ENCODE results near the gene CSNK1E. TPM values are rescaled to one million over a fixed set of nuclear protein-coding genes. Genes with fewer than 3 reads are reported as not detected.

The CSNK1E gene
- total and polyA plus RNA-seq, 9 of the 15 experiments (the other 6 are each of a cell fraction or from before 2014, with no cell fraction given) = 2.7 to 70.0 (median 41.3) TPM

DNA sequence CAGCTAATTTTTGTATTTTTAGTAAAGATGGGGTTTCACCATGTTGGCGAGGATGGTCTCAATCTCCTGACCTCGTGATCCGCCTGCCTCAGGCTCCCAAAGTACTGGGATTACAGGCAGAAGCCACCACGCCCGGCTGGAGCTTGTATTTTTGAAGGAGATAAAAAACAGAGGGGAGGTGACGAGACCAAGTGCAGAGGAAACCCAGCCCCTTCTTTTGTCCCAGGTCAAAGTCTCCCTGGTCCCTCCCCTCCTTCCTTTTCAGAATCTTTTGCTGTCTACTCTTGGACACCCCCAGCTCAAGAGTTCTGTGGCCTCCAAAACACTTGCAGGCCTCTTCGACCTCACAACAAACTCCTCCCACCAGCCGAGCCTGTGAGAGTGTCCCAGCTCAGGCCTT lies 32.2 kb downstream of the CSNK1E start (continued):
- TF ChIP-seq, protein P1, sequence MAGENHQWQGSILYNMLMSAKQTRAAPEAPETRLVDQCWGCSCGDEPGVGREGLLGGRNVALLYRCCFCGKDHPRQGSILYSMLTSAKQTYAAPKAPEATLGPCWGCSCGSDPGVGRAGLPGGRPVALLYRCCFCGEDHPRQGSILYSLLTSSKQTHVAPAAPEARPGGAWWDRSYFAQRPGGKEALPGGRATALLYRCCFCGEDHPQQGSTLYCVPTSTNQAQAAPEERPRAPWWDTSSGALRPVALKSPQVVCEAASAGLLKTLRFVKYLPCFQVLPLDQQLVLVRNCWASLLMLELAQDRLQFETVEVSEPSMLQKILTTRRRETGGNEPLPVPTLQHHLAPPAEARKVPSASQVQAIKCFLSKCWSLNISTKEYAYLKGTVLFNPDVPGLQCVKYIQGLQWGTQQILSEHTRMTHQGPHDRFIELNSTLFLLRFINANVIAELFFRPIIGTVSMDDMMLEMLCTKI (IDR thresholded peaks at IDR 0.05; ENCODE audit: partially characterized antibody) = no peak
- TF ChIP-seq, protein P2, sequence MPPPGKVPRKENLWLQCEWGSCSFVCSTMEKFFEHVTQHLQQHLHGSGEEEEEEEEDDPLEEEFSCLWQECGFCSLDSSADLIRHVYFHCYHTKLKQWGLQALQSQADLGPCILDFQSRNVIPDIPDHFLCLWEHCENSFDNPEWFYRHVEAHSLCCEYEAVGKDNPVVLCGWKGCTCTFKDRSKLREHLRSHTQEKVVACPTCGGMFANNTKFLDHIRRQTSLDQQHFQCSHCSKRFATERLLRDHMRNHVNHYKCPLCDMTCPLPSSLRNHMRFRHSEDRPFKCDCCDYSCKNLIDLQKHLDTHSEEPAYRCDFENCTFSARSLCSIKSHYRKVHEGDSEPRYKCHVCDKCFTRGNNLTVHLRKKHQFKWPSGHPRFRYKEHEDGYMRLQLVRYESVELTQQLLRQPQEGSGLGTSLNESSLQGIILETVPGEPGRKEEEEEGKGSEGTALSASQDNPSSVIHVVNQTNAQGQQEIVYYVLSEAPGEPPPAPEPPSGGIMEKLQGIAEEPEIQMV (tag; conservative IDR thresholded peaks at IDR 0.05; ENCODE audit: low read depth) = no peak
- TF ChIP-seq, protein P3, sequence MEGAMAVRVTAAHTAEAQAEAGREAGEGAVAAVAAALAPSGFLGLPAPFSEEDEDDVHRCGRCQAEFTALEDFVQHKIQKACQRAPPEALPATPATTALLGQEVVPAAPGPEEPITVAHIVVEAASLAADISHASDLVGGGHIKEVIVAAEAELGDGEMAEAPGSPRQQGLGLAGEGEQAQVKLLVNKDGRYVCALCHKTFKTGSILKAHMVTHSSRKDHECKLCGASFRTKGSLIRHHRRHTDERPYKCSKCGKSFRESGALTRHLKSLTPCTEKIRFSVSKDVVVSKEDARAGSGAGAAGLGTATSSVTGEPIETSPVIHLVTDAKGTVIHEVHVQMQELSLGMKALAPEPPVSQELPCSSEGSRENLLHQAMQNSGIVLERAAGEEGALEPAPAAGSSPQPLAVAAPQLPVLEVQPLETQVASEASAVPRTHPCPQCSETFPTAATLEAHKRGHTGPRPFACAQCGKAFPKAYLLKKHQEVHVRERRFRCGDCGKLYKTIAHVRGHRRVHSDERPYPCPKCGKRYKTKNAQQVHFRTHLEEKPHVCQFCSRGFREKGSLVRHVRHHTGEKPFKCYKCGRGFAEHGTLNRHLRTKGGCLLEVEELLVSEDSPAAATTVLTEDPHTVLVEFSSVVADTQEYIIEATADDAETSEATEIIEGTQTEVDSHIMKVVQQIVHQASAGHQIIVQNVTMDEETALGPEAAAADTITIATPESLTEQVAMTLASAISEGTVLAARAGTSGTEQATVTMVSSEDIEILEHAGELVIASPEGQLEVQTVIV (CRISPR knock-in tag; IDR thresholded peaks at IDR 0.05; ENCODE audit: borderline replicate concordance) = no peak
- TF ChIP-seq RAD51 (IDR thresholded peaks at IDR 0.05; ENCODE audit: borderline replicate concordance, low read depth) (peak; percentile 6; the same call in 1 of the 2 replicates), DIDO1 (tag; IDR thresholded peaks at IDR 0.05; ENCODE audit: low read depth) (no peak), SMARCB1 (IDR thresholded peaks at IDR 0.05; ENCODE audit: insufficient read length, low read depth) (no peak), POLR3G (IDR thresholded peaks at IDR 0.05; ENCODE audit: extremely low read depth, insufficient read length, insufficient replicate concordance) (no peak), ZFPM2 (CRISPR knock-in tag; IDR thresholded peaks at IDR 0.05) (no peak), BHLHE40 (IDR thresholded peaks at IDR 0.05; ENCODE audit: low read length) (no peak), CBFA2T3 (IDR thresholded peaks at IDR 0.05) (peak; percentile 38; the same call in 1 of the 2 replicates), ZNF165 (CRISPR knock-in tag; IDR thresholded peaks at IDR 0.05; ENCODE audit: borderline replicate concordance) (no peak), SREBF1 (IDR thresholded peaks at IDR 0.05; ENCODE audit: borderline replicate concordance, low read depth, low read length) (no peak), SUPT5H (IDR thresholded peaks at IDR 0.05) (no peak), SNRNP70 (optimal IDR thresholded peaks at IDR 0.05; ENCODE audit: low read depth, low read length) (no peak), C11orf30 (IDR thresholded peaks at IDR 0.05; ENCODE audit: low read depth) (no peak), NFIX (CRISPR knock-in tag; IDR thresholded peaks at IDR 0.05; ENCODE audit: low read depth) (no peak), ZNF12 (CRISPR knock-in tag; IDR thresholded peaks at IDR 0.05) (no peak), MYC (IDR thresholded peaks at IDR 0.05; ENCODE audit: low read depth, low read length) (no peak), MYC (CRISPR knock-in tag; IDR thresholded peaks at IDR 0.05; ENCODE audit: borderline replicate concordance, low read depth) (no peak), NR3C1 (CRISPR knock-in tag; IDR thresholded peaks at IDR 0.05) (no peak), HMGN3 (IDR thresholded peaks at IDR 0.05; ENCODE audit: borderline replicate concordance, extremely low read depth, insufficient read length, low read depth, low read length) (no peak)
- TF ChIP-seq, protein P4, sequence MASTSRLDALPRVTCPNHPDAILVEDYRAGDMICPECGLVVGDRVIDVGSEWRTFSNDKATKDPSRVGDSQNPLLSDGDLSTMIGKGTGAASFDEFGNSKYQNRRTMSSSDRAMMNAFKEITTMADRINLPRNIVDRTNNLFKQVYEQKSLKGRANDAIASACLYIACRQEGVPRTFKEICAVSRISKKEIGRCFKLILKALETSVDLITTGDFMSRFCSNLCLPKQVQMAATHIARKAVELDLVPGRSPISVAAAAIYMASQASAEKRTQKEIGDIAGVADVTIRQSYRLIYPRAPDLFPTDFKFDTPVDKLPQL (IDR thresholded peaks at IDR 0.05; ENCODE audit: extremely low read depth, insufficient read length) = no peak
- TF ChIP-seq, protein P5, sequence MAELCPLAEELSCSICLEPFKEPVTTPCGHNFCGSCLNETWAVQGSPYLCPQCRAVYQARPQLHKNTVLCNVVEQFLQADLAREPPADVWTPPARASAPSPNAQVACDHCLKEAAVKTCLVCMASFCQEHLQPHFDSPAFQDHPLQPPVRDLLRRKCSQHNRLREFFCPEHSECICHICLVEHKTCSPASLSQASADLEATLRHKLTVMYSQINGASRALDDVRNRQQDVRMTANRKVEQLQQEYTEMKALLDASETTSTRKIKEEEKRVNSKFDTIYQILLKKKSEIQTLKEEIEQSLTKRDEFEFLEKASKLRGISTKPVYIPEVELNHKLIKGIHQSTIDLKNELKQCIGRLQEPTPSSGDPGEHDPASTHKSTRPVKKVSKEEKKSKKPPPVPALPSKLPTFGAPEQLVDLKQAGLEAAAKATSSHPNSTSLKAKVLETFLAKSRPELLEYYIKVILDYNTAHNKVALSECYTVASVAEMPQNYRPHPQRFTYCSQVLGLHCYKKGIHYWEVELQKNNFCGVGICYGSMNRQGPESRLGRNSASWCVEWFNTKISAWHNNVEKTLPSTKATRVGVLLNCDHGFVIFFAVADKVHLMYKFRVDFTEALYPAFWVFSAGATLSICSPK (IDR thresholded peaks at IDR 0.05; ENCODE audit: borderline replicate concordance) = no peak
